SIG-M5 treated with dmso at 0.1 percent for 504 hours (cell line): ENCODE results near the gene SHTN1.

ENCODE experiments used
- DNase-seq: peaks from one replicate; lab custom pipeline; 2025; ENCODE audit not compliant: unreplicated experiment; lab: John Stamatoyannopoulos, UW

The SHTN1 gene

GRCh38 chr10:116875897-116876296 is 129.1 kb downstream of the SHTN1 start:
- DNase-seq: no peak

GRCh38 chr10:116873134-116873533 is 131.9 kb downstream of the SHTN1 start:
- no peak for DNase-seq

GRCh38 chr10:116870949-116871348 is 134.0 kb downstream of the SHTN1 start:
- no peak for DNase-seq

GRCh38 chr10:116868722-116869121 is 136.3 kb downstream of the SHTN1 start:
- no peak for DNase-seq

- DNase-seq: no peak
Measured at GRCh38 chr10:116868198-116868676, 136.8 kb downstream of the SHTN1 start.

GRCh38 chr10:116866987-116867595 is 137.9 kb downstream of the SHTN1 start:
- DNase-seq: no peak

GRCh38 chr10:116866066-116866465 is 138.9 kb downstream of the SHTN1 start:
- no peak for DNase-seq

- no peak for DNase-seq
Measured at GRCh38 chr10:116864436-116864835, 140.6 kb downstream of the SHTN1 start.

GRCh38 chr10:116861796-116862195 is 143.2 kb downstream of the SHTN1 start:
- no peak for DNase-seq

GRCh38 chr10:116857156-116857555 is 147.8 kb downstream of the SHTN1 start:
- DNase-seq: no peak

GRCh38 chr10:116853701-116854100 is 151.3 kb downstream of the SHTN1 start:
- no peak for DNase-seq

GRCh38 chr10:116853287-116853686 is 151.7 kb downstream of the SHTN1 start:
- DNase-seq: no peak

- peak; percentile 2 for DNase-seq
Measured at GRCh38 chr10:116852246-116852645, 152.7 kb downstream of the SHTN1 start.

- DNase-seq: no peak
Measured at GRCh38 chr10:116850058-116850611, 154.9 kb downstream of the SHTN1 start.

- DNase-seq: peak; percentile 36
Measured at GRCh38 chr10:116849248-116850057, 155.5 kb downstream of the SHTN1 start, which contains the start of gene ENO4. ENO4 (plus strand) TSS chr10:116849499; CDS start chr10:116849567, 68 bp downstream.

- DNase-seq: no peak
Measured at GRCh38 chr10:116848944-116849247, 156.1 kb downstream of the SHTN1 start.

GRCh38 chr10:116848032-116848943 is 156.7 kb downstream of the SHTN1 start:
- peak; percentile 26 for DNase-seq

GRCh38 chr10:116845823-116846222 is 159.2 kb downstream of the SHTN1 start:
- no peak for DNase-seq

- DNase-seq: no peak
Measured at GRCh38 chr10:116840389-116841075, 164.5 kb downstream of the SHTN1 start.

GRCh38 chr10:116838143-116838725 is 166.8 kb downstream of the SHTN1 start:
- peak; percentile 26 for DNase-seq
